Stimulated activated CD8-positive, alpha-beta memory T cell treated with anti-CD3 and anti-CD28 coated beads, Interleukin-2, amount 100 ng/mL, for 1 hour (primary cell): ENCODE results near the gene SMAGP.
"Not testable (repeated sequence)": the region's sequence is repeated elsewhere in the genome, so short reads cannot be mapped to it uniquely, and the experiment has no call there.

Experiments
- DNase-seq, 2 donors: peaks; one replicate each; pipeline ENCODE4 v3.0.0-alpha.2; 2020; ENCODE audit warnings: low read depth in 2 of 2

Gene SMAGP

DNA sequence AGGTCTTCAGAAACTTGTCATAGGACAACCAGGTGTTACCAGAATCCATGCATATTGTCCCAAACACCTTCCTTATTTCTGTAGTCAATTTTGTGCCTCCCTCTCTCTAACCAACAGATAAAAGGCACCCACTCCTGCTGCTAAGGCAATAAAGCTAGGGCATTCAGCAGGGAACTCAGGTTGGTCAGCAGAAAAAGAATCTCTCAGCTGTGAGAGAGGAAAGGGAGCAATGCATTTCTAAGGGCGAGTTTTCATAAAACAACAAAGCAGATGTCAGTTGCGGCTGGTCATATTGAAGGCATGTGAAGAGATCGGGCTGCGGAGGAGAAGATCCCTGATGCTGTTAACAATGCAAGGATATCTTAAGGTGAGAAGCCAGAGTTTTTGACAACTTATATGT, 45.0 kb downstream of the SMAGP start:
- no peak for DNase-seq

DNA sequence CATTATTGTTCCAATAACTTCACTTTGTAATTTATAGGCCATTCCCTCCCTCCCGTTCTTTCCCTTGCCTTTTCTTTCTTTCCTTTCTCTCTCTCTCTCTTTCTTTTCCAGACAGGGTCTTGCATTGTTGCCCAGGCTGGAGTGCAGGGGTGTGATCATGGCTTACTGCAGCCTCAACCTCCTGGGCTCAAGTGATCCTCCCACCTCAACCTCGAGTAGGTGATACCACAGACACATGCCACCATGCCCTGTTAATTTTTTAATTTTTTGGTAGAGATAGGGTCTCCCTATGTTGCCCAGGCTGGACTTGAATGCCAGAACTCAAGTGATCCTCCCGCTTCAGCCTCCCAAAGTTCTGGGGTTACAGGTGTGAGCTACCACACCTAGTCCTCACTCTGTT, 45.6 kb downstream of the SMAGP start:
- no peak for DNase-seq

- no peak for DNase-seq
Measured at GRCh38 chr12:51222461-51222860, 47.8 kb downstream of the SMAGP start.

GRCh38 chr12:51219857-51220256, 50.4 kb downstream of the SMAGP start:
- not testable (repeated sequence) for DNase-seq

DNA sequence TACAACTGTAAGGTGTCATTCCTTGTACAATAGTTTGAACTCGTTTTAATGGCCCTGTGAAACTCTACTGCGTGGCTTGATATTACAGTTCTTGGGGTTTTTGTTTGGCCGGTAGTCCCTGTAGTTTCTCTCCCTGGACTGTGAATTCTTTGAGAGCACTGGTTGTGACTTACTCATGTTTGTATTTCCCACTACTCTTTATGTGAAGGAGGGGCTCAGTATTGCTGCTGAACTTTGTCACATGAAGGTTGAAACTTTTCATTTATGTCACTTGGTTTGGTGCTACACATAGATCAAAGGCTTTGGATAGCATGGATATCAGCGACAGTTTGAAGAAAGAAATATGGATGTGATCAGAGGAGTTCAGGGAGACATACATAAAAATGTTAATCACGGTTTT, 50.9 kb downstream of the SMAGP start:
- DNase-seq = no peak

GRCh38 chr12:51218607-51219161, 51.5 kb downstream of the SMAGP start:
- no peak for DNase-seq

DNA sequence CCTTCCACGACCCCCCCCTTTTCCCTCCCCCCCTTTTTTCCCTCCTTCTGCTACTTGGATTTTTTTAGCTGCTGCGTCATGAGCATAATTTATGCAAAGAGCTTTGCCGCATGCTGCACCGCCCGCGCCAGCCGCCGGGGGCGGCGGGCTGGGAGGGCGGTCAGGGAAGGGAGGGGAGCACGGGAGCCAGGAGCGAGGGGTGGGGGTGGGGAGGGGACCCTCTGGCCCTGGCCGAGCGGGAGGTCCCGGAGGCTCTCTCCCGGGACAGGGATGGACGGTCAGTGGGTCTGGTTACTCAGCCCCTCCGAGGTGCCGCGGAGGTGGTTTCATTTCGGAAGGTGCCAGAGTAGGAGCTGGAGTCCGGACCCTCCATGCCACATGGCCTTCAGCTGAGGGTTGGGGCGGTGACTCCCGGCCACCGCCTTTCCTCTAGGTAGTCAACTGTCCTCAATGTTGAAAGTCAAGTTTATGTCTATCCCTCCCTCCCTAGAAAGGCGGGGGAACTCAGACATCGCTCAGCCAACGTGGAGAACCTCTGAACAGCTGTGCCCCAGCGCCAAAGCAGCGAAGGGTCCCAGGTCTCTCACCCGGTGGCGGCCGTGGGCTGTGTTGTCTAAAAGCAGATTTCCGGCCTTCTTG, 52.1 kb downstream of the SMAGP start, which contains the start of gene POU6F1:
POU6F1 (minus strand) TSS at position 95 of the 639 bp plus-strand sequence. CDS start 11,226 bp downstream, outside the sequence.
- peak; percentile 44 to 53 for DNase-seq

- DNase-seq = peak; percentile 14 to 21
Measured at GRCh38 chr12:51217133-51217967, 52.9 kb downstream of the SMAGP start.

GRCh38 chr12:51216642-51217041, 53.6 kb downstream of the SMAGP start:
- no peak for DNase-seq

DNA sequence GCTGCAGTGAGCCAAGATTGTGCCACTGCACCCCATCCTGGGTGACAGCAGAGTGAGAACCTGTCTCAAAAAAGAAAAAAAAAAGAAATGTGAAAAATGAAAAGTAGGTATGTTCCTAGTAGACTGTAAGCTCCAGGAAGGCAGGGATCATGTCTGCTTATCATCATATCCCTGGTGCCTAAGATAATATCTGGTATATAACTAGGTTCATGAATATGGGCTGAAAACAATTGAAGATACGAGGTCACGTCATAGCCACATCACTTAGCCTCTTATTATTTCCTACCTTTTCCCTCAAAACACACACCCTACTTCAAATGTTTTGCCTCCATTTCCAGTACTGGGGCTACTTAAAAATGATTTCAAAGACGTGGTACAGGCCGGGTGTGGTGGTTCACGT, 55.3 kb downstream of the SMAGP start:
- no peak for DNase-seq

DNA sequence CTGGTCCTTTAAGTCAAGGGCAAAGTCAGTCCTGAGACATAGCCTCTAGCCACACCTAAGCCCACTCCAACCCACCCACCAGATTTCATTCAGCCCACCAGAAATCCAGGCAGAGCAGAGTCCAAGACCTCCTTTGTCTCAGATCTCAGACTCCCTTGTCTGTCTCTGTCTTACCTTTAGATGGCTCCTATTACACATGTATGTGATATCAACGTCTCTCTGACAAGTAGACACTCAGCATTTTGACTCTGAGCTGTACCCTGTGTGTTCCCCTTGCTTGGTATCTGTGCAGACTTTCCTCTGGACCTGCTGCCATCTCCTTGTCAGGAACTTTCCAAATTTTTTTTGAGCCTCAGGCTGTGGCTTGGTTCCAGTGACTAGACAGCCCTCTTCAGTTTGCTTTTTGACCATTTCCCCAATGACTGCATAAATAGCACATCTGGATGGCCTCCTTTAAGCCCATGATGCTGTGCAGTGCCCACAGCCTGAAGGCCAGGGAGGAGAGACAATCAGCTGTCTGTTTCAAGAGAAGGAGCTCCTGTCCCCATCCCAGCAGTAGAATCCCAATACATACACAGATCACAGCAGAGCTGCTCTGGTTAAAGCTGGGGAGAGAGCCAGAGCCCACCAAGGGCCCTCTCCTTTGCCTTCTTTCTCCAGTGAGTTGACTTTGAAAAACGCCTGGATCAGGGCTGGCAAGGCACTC, 59.4 kb downstream of the SMAGP start:
- DNase-seq = no peak

- DNase-seq = no peak
Measured at GRCh38 chr12:51209259-51209658, 61.0 kb downstream of the SMAGP start.

DNA sequence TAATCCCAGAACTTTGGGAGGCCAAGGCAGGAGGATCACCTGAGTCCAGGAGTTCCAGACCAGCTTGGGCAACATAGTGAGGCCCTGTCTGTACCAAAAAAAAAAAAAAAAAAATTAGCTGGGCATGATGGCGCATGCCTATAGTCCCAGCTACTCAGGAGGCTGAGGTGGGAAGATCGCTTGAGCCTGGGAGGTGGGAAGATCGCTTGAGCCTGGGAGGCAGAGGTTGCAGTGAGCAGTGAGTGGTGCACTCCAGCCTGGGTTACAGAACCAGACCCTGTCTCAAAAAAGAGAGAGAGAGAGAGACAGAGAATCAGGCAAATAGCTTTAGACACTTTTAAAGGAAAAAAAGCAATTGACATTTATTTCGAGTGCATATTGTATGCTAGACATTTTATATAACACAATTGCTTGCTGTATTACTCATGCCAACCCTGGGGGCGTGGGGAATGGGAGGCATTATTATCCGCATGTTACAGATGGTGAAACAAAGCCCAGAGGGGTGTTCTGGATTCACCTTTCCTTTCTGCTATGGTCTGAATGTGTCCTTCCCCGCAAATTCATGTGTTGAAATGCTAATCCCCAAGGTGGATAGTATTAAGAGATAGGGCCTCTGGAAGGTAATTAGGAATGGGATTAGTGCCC, 62.1 kb downstream of the SMAGP start:
- no peak for DNase-seq

DNA sequence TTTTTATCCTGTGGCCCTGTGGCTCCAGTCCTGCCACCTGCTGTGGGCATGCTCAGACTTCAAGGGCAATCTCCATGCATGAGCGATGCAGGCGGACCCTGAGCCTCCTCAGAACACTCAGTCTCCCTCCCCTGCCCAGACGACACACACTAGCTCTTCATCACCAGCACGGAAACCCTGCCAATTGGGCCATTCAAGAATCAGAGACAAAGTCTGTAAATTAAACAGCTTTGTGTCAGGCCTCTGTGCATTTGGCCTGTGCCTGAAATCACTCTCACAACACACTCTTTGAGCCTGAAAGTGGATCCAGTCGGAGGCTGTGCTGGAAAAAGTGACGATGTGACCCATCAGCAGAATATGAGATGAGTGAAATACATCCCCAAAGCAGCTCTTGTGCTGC, 64.9 kb downstream of the SMAGP start:
- DNase-seq = no peak

- DNase-seq = no peak
Measured at GRCh38 chr12:51202718-51203117, 67.5 kb downstream of the SMAGP start.

GRCh38 chr12:51200806-51201205, 69.4 kb downstream of the SMAGP start:
- DNase-seq = no peak

- no peak for DNase-seq
Measured at GRCh38 chr12:51200156-51200555, 70.1 kb downstream of the SMAGP start.

GRCh38 chr12:51199366-51199945, 70.8 kb downstream of the SMAGP start:
- DNase-seq = no peak

GRCh38 chr12:51198568-51199365, 71.4 kb downstream of the SMAGP start:
- DNase-seq = no peak

DNA sequence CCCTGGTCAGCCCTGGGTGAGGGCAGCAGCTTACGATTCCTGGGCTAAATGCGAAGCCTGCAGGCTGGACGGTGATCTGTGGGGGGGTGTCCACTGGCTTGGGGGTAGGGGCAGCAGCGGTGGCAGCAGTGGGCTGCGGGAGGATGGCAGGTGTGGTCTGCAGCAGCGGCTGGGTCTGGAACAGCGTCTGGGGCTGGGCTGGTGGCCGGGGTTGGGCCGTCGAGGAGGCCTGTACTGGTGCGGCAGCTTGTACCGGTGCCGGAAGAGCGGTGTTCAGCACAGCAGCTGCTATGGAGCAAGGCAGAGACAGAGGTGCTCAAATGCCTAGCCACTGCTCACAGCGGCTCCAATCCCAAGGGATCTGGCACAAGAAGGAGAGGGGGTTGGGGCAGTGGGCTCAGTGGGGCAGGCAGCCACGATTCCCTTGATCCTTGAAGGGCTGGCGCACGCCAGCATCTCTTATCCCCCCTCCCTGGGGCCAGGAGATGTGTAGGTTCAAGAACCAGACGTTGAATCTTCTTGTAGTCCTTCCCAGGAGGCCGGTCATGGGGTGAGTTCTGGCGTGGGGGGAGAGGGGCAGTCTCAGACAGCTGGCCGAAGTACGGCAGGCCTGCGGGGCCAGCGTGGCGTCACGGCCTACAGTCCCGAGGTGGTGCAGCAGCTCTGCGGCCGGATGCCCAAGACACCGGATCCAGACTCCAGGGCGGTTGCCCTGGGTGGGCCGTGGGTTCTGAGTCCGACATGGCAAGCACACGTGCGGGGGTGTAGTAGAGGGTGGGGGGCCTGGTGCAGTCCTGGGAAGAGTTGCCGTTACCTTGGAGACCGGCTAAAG, 72.3 kb downstream of the SMAGP start:
- no peak for DNase-seq
